CD14-positive monocyte (primary cell): ENCODE results near the gene TBX6. TPM values are rescaled to one million over a fixed set of nuclear protein-coding genes. Genes with fewer than 3 reads are reported as not detected.
"Not testable (repeated sequence)": the region's sequence is repeated elsewhere in the genome, so short reads cannot be mapped to it uniquely, and the experiment has no call there.

Experiments used
- DNase-seq, 3 donors: peaks; one replicate each; pipeline ENCODE4 v3.0.0-alpha.2; 2011 to 2022
- H2AFZ ChIP-seq: 2 replicates; pipeline ENCODE4 v1.6.0; 2012; ENCODE audit warnings: mild to moderate bottlenecking, low read depth, low read length, inconsistent platforms; ENCODE audit not compliant: insufficient read depth, poor library complexity, severe bottlenecking
- H3K27ac ChIP-seq, 2 donors: 1 replicate in 1 of 2; 2 replicates in 1 of 2; pipeline ENCODE4 v1.5.1; 2012 to 2013; ENCODE audit warnings: low read length in 2 of 2, control low read depth in 1 of 2, inconsistent platforms in 1 of 2, low read depth in 1 of 2, mild to moderate bottlenecking in 1 of 2
- H3K27me3 ChIP-seq, 2 donors: one replicate each; pipeline versions ENCODE4 v1.6.0 to v1.6.1; 2011 to 2013; ENCODE audit warnings: low read length in 2 of 2; ENCODE audit not compliant: control insufficient read depth in 2 of 2, insufficient read depth in 2 of 2
- H3K36me3 ChIP-seq, 2 donors: replicated peaks in 1 of 2; 1 replicate in 1 of 2; 2 replicates in 1 of 2; pipeline versions ENCODE4 v1.5.1 to v1.6.1; 2012 to 2013; ENCODE audit warnings: low read length in 2 of 2, control low read depth in 1 of 2, inconsistent platforms in 1 of 2, mild to moderate bottlenecking in 1 of 2; ENCODE audit not compliant: insufficient read depth in 2 of 2, control insufficient read depth in 1 of 2
- H3K4me1 ChIP-seq, 2 donors: 1 replicate in 1 of 2; 2 replicates in 1 of 2; pipeline versions ENCODE4 v1.5.1 to v1.6.1; 2012 to 2013; ENCODE audit warnings: low read length in 2 of 2, control low read depth in 1 of 2, inconsistent platforms in 1 of 2, mild to moderate bottlenecking in 1 of 2, moderate library complexity in 1 of 2; ENCODE audit not compliant: insufficient read depth in 2 of 2, control insufficient read depth in 1 of 2
- H3K4me2 ChIP-seq: replicated peaks from 2 replicates; pipeline ENCODE3; 2012; ENCODE audit warnings: low read length, moderate library complexity, mild to moderate bottlenecking; ENCODE audit not compliant: poor library complexity, severe bottlenecking; ENCODE audit errors: extremely low read depth
- H3K4me3 ChIP-seq, 3 experiments: fragments of 200-600 bp in 1 of 3; sonication (generic) in 1 of 3; replicated peaks in 1 of 3; 1 replicate in 2 of 3; 2 replicates in 1 of 3; pipeline ENCODE4 v1.5.1; 2011 to 2013; ENCODE audit warnings: low read length in 3 of 3, mild to moderate bottlenecking in 3 of 3, control low read depth in 2 of 3, low read depth in 2 of 3, inconsistent platforms in 1 of 3, moderate library complexity in 1 of 3
- H3K79me2 ChIP-seq: 2 replicates; pipeline ENCODE4 v1.6.0; 2012; ENCODE audit warnings: mild to moderate bottlenecking, control low read depth, inconsistent platforms, low read length, moderate library complexity; ENCODE audit not compliant: insufficient read depth
- H3K9ac ChIP-seq: 2 replicates; pipeline ENCODE4 v1.6.0; 2017; ENCODE audit warnings: low read length, mild to moderate bottlenecking; ENCODE audit not compliant: insufficient read depth, poor library complexity, severe bottlenecking
- H3K9me3 ChIP-seq, 2 donors: replicated peaks in 1 of 2; 1 replicate in 1 of 2; 2 replicates in 1 of 2; pipeline versions ENCODE4 v1.5.1 to v1.6.1; 2012 to 2013; ENCODE audit warnings: low read length in 2 of 2, control low read depth in 1 of 2; ENCODE audit not compliant: control insufficient read depth in 1 of 2, insufficient read depth in 1 of 2
- H4K20me1 ChIP-seq: 2 replicates; pipeline ENCODE4 v1.6.0; 2012; ENCODE audit warnings: mild to moderate bottlenecking, low read length, control low read depth, moderate library complexity; ENCODE audit not compliant: insufficient read depth
- H3K27ac Mint-ChIP-seq, 7 donors: one replicate each; pipeline ENCODE4 v1.8.0; 2020; ENCODE audit warnings: mild to moderate bottlenecking in 7 of 7, mixed read lengths in 7 of 7, moderate library complexity in 6 of 7, inconsistent platforms in 2 of 7
- H3K27me3 Mint-ChIP-seq, 3 donors: one replicate each; pipeline ENCODE4 v1.8.0; 2021 to 2022; ENCODE audit warnings: low read depth in 3 of 3, mild to moderate bottlenecking in 3 of 3, mixed read lengths in 3 of 3, moderate library complexity in 3 of 3, inconsistent platforms in 1 of 3
- H3K36me3 Mint-ChIP-seq, 2 donors: one replicate each; pipeline ENCODE4 v1.8.0; 2020; ENCODE audit warnings: mixed read lengths in 2 of 2, inconsistent platforms in 1 of 2, mild to moderate bottlenecking in 1 of 2
- H3K4me1 Mint-ChIP-seq: one replicate; pipeline ENCODE4 v1.8.0; 2020; ENCODE audit warnings: mild to moderate bottlenecking, mixed read lengths
- H3K4me3 Mint-ChIP-seq, 2 donors: one replicate each; pipeline ENCODE4 v1.8.0; 2020; ENCODE audit warnings: mild to moderate bottlenecking in 2 of 2, mixed read lengths in 2 of 2, moderate library complexity in 1 of 2
- H3K9me3 Mint-ChIP-seq, 7 donors: one replicate each; pipeline ENCODE4 v1.8.0; 2020 to 2022; ENCODE audit warnings: mixed read lengths in 7 of 7, mild to moderate bottlenecking in 6 of 7, moderate library complexity in 6 of 7, inconsistent platforms in 2 of 7
- WGBS: methylation state at CpG from one replicate; pipeline ENCODE4 v1.1.5; 2013; ENCODE audit warnings: missing lambda C conversion rate; ENCODE audit not compliant: insufficient coverage; 5-methylcytosine and 5-hydroxymethylcytosine counted together
- intact Hi-C, 2 donors: fragments of 100-400 bp; cut with micrococcal nuclease; formaldehyde crosslinking; loops; one replicate each; pipeline versions ENCODE4 v1.15.0 to v1.15.1; 2023
- polyA plus RNA-seq, 3 donors: library from polyadenylated mRNA; depleted of rRNA in 1 of 3; unstranded in 2 of 3; stranded (reverse) in 1 of 3; fragments of 300-500 nt in 2 of 3; fragments of >200 nt in 1 of 3; fragmentation: Illumina TruSeq in 2 of 3; gene quantifications; 1 replicate in 2 of 3; 2 replicates in 1 of 3; pipeline ENCODE4 v1.2.3, GENCODE V29; 2012 to 2021
- TF ChIP-seq, protein P1 (sequence below): fragments of 200-600 bp; IDR thresholded peaks from one replicate; pipeline ENCODE4 v1.8.0; 2022; ENCODE audit warnings: antibody characterized with exemption, mild to moderate bottlenecking

Gene TBX6
- polyA plus RNA-seq, 3 donors, result 0.10 to 0.65 (median 0.11) TPM

GRCh38 chr16:30046178-30046577 is 45.5 kb downstream of the TBX6 start:
- no peak overlapping the region for H3K4me2 ChIP-seq
- H3K27me3 Mint-ChIP-seq, result peaks cover 0 to 4% (median 4%) of the 10 kb centered on the region in 3 donors
- H3K4me3 Mint-ChIP-seq, result no peak overlapping the region
- no peaks in the 10 kb centered on the region for H3K36me3 ChIP-seq
- H4K20me1 ChIP-seq, result no peaks in the 10 kb centered on the region
- H3K9me3 Mint-ChIP-seq, result peaks cover 0 to 3% (median 0%) of the 10 kb centered on the region in 7 donors
- no peak overlapping the region for H2AFZ ChIP-seq
- no peaks in the 10 kb centered on the region for H3K4me1 ChIP-seq
- H3K27me3 ChIP-seq, result no peaks in the 10 kb centered on the region
- DNase-seq, result no peak
- no peak overlapping the region for H3K9ac ChIP-seq
- H3K4me3 ChIP-seq, result no peak overlapping the region
- WGBS, result 93% methylated on average over 3 of the region's 8 CpGs
- no peak overlapping the region for H3K27ac ChIP-seq
- no peak overlapping the region for H3K27ac Mint-ChIP-seq
- H3K79me2 ChIP-seq, result no peaks in the 10 kb centered on the region
- TF ChIP-seq, protein P1, sequence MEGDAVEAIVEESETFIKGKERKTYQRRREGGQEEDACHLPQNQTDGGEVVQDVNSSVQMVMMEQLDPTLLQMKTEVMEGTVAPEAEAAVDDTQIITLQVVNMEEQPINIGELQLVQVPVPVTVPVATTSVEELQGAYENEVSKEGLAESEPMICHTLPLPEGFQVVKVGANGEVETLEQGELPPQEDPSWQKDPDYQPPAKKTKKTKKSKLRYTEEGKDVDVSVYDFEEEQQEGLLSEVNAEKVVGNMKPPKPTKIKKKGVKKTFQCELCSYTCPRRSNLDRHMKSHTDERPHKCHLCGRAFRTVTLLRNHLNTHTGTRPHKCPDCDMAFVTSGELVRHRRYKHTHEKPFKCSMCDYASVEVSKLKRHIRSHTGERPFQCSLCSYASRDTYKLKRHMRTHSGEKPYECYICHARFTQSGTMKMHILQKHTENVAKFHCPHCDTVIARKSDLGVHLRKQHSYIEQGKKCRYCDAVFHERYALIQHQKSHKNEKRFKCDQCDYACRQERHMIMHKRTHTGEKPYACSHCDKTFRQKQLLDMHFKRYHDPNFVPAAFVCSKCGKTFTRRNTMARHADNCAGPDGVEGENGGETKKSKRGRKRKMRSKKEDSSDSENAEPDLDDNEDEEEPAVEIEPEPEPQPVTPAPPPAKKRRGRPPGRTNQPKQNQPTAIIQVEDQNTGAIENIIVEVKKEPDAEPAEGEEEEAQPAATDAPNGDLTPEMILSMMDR, result no peak
- no peaks in the 10 kb centered on the region for H3K9me3 ChIP-seq
- H3K36me3 Mint-ChIP-seq, result no peaks in the 10 kb centered on the region
- peaks cover 2% of the 10 kb centered on the region for H3K4me1 Mint-ChIP-seq
- intact Hi-C loops, result no loop called here

GRCh38 chr16:30041841-30042240 is 49.9 kb downstream of the TBX6 start:
- peaks cover 2 to 8% (median 6%) of the 10 kb centered on the region in 3 donors for H3K27me3 Mint-ChIP-seq
- Histone ChIP-seq H3K4me3 (no peak overlapping the region), H3K79me2 (no peaks in the 10 kb centered on the region), H2AFZ (no peak overlapping the region), H3K4me2 (no peak overlapping the region), H3K36me3 (no peaks in the 10 kb centered on the region), H3K4me1 (peaks cover 0 to 3% of the 10 kb centered on the region in 2 donors), H3K9me3 (no peaks in the 10 kb centered on the region), H4K20me1 (no peaks in the 10 kb centered on the region), H3K27me3 (no peaks in the 10 kb centered on the region), H3K9ac (no peak overlapping the region), H3K27ac (no peak overlapping the region)
- intact Hi-C loops, result no loop called here
- no peak overlapping the region for H3K27ac Mint-ChIP-seq
- no peak overlapping the region for H3K4me3 Mint-ChIP-seq
- H3K36me3 Mint-ChIP-seq, result no peaks in the 10 kb centered on the region
- H3K9me3 Mint-ChIP-seq, result no peaks in the 10 kb centered on the region
- DNase-seq, result peak in 1 of 3 donors; percentile 33
- peaks cover 2% of the 10 kb centered on the region for H3K4me1 Mint-ChIP-seq
- no CpG with 5 or more reads among the region's 5 CpGs for WGBS
- TF ChIP-seq, protein P1, result peak; percentile 41

DNA sequence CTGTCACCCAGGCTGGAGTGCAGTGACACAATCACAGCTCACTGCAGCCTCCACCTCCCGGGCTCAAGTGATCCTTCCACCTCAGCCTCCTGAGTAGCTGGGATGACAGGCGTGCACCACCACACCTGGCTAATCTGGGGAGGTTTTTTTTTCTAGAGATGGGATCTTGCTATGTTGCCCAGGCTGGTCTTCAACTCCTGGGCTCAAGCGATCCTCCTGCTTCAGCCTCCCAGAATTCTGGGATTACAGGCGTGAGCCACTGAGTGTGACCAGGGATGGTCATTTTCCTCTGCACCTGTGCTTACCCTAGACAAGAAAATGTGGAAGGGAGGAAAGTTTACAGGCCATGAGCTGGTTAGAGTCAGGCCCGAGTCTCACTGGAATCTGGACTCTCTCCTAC is 51.0 kb downstream of the TBX6 start:
- H3K36me3 ChIP-seq, DNase-seq, H3K27ac ChIP-seq, H3K27me3 ChIP-seq, H2AFZ ChIP-seq, H3K4me1 Mint-ChIP-seq, H4K20me1 ChIP-seq, H3K9me3 ChIP-seq, H3K9ac ChIP-seq, intact Hi-C loops, H3K4me3 ChIP-seq, H3K79me2 ChIP-seq, H3K27ac Mint-ChIP-seq, H3K4me1 ChIP-seq, H3K4me2 ChIP-seq, H3K36me3 Mint-ChIP-seq, H3K9me3 Mint-ChIP-seq: not testable (repeated sequence)
- 100% methylated on average over 1 of the region's 5 CpGs for WGBS
- Mint-ChIP-seq H3K4me3 (peak overlapping the region in 1 of 2 donors; percentile 26), H3K27me3 (peaks cover 3 to 14% (median 6%) of the 10 kb centered on the region in 3 donors)
